Measurements from ENCODE around the gene HSD17B11. TPM values are rescaled to one million over a fixed set of nuclear protein-coding genes. Genes with fewer than 3 reads are reported as not detected.

The HSD17B11 gene
- total and polyA plus RNA-seq, 2 experiments from 2014 or later = 76.0 to 171 TPM

- H3K27me3 ChIP-seq = no peaks in the 10 kb centered on the region
- WGBS (ENCODE audit: low lambda C conversion rate, missing lambda C conversion rate) = 78% methylated on average over 7 of the region's 7 CpGs
- no peaks in the 10 kb centered on the region for H3K9me2 ChIP-seq (replicated peaks; ENCODE audit: insufficient read depth)
- H3K4me1 ChIP-seq (ENCODE audit: insufficient read depth) = peaks cover 1% of the 10 kb centered on the region
- no peaks in the 10 kb centered on the region for H3K79me2 ChIP-seq
- no peaks in the 10 kb centered on the region for H4K20me1 ChIP-seq (ENCODE audit: insufficient read depth, poor library complexity, severe bottlenecking)
- no peak overlapping the region for H3K4me2 ChIP-seq
- no peak for DNase-seq (ENCODE audit: low spot score)
- H2AFZ ChIP-seq = no peak overlapping the region
- no peak overlapping the region for H3K27ac ChIP-seq
- TF ChIP-seq CTCF (IDR thresholded peaks at IDR 0.05; ENCODE audit: poor library complexity) (no peak), EZH2phosphoT487 (IDR thresholded peaks at IDR 0.05; ENCODE audit: low read depth, severe bottlenecking, unreplicated experiment) (no peak), EZH2 (IDR thresholded peaks at IDR 0.05; ENCODE audit: borderline replicate concordance) (no peak)
- H3K9me3 ChIP-seq (ENCODE audit: low read depth) = no peaks in the 10 kb centered on the region
- H3K4me3 ChIP-seq = no peak overlapping the region
- H3K36me3 ChIP-seq (replicated peaks; ENCODE audit: insufficient read depth, low read depth) = no peaks in the 10 kb centered on the region
Observed at GRCh38 chr4:87360338-87360935, 30.6 kb downstream of the HSD17B11 start.

- no peak for DNase-seq (ENCODE audit: low spot score)
- no peak overlapping the region for H3K27ac ChIP-seq
- H3K9me2 ChIP-seq (replicated peaks; ENCODE audit: insufficient read depth) = no peaks in the 10 kb centered on the region
- H3K27me3 ChIP-seq = no peaks in the 10 kb centered on the region
- no peaks in the 10 kb centered on the region for H3K9me3 ChIP-seq (ENCODE audit: low read depth)
- H3K4me1 ChIP-seq (ENCODE audit: insufficient read depth) = no peaks in the 10 kb centered on the region
- no peaks in the 10 kb centered on the region for H4K20me1 ChIP-seq (ENCODE audit: insufficient read depth, poor library complexity, severe bottlenecking)
- no peak overlapping the region for H3K4me3 ChIP-seq
- no peaks in the 10 kb centered on the region for H3K36me3 ChIP-seq (replicated peaks; ENCODE audit: insufficient read depth, low read depth)
- TF ChIP-seq EZH2phosphoT487 (IDR thresholded peaks at IDR 0.05; ENCODE audit: low read depth, severe bottlenecking, unreplicated experiment) = no peak
- no peak for TF ChIP-seq EZH2 (IDR thresholded peaks at IDR 0.05; ENCODE audit: borderline replicate concordance)
- TF ChIP-seq CTCF (IDR thresholded peaks at IDR 0.05; ENCODE audit: poor library complexity) = no peak
- WGBS (ENCODE audit: low lambda C conversion rate, missing lambda C conversion rate) = over 99% methylated on average over 4 of the region's 4 CpGs
- no peak overlapping the region for H3K4me2 ChIP-seq
- no peaks in the 10 kb centered on the region for H3K79me2 ChIP-seq
- H2AFZ ChIP-seq = no peak overlapping the region
Observed at GRCh38 chr4:87359258-87359657, 31.7 kb downstream of the HSD17B11 start.

- no peak overlapping the region for H2AFZ ChIP-seq
- no peaks in the 10 kb centered on the region for H4K20me1 ChIP-seq (ENCODE audit: insufficient read depth, poor library complexity, severe bottlenecking)
- TF ChIP-seq EZH2phosphoT487 (IDR thresholded peaks at IDR 0.05; ENCODE audit: low read depth, severe bottlenecking, unreplicated experiment) (no peak), CTCF (IDR thresholded peaks at IDR 0.05; ENCODE audit: poor library complexity) (no peak), EZH2 (IDR thresholded peaks at IDR 0.05; ENCODE audit: borderline replicate concordance) (no peak)
- H3K79me2 ChIP-seq = no peaks in the 10 kb centered on the region
- no peak for DNase-seq (ENCODE audit: low spot score)
- H3K4me3 ChIP-seq = no peak overlapping the region
- H3K4me2 ChIP-seq = no peak overlapping the region
- 86% methylated on average over 2 of the region's 2 CpGs for WGBS (ENCODE audit: low lambda C conversion rate, missing lambda C conversion rate)
- H3K9me3 ChIP-seq (ENCODE audit: low read depth) = no peaks in the 10 kb centered on the region
- no peaks in the 10 kb centered on the region for H3K27me3 ChIP-seq
- H3K4me1 ChIP-seq (ENCODE audit: insufficient read depth) = no peaks in the 10 kb centered on the region
- no peaks in the 10 kb centered on the region for H3K9me2 ChIP-seq (replicated peaks; ENCODE audit: insufficient read depth)
- peak overlapping the region; percentile 42 for H3K27ac ChIP-seq
- no peaks in the 10 kb centered on the region for H3K36me3 ChIP-seq (replicated peaks; ENCODE audit: insufficient read depth, low read depth)
Observed at GRCh38 chr4:87356832-87357526, 34.0 kb downstream of the HSD17B11 start.

Data from hepatocyte (in vitro differentiated cells).